Measurements from ENCODE around the gene SS18.

Gene SS18

DNA sequence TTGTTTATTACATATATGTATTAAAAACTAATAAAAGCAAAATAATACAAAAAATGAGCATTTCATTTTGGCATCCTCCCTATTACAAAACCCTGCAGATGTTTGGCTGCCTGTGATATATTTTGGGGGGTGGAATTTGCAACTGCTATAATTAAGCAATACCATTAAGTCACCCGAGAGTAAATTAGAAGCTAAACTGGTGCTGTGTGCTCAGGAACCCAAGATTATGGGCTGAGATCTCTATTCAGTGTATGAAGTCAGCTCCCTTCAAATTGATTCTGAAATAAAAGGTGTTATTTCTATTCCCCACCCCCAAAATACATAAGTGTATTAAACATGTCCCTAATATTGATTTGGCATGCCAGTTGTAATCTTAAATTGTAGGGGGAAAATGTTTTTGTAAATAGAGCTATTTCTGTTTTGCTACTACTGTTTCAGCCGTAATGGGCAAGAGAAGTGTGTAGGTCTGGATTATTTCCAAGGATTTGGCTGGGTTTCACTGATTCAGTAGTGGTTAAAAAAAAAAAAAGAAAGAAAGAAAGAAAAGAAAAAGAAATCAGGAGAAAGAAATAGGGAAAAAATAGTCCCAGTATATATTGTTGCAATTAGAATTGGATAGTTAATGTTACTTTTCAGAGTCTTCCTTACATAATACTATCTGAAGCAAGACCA lies 110.9 kb downstream of the SS18 start:
- H3K4me1 ChIP-seq (ENCODE audit: insufficient read depth, low read length, severe bottlenecking): no peaks in the 10 kb centered on the region

DNA sequence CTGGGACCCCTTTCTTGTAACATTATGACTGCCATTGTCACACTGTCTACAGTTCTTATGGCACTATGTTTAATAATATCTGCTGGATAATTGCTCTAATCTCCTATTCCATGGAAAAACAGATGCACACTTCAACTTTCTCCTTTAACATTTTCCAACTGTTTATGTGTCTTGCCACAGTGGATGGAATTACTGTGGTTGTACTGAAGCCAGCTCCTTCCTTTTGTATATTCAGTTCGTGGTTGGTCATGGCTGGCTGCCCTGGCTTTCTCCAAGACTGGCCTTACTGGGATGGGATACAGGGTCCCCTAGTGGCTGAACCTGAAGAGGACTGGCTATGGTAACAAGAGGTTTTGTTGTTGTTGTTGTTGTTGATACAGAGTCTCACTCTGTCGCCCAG lies 113.9 kb downstream of the SS18 start:
- TF ChIP-seq EZH2 (IDR thresholded peaks at IDR 0.05; ENCODE audit: borderline replicate concordance, low read length): no peak
- TF ChIP-seq, protein P1, sequence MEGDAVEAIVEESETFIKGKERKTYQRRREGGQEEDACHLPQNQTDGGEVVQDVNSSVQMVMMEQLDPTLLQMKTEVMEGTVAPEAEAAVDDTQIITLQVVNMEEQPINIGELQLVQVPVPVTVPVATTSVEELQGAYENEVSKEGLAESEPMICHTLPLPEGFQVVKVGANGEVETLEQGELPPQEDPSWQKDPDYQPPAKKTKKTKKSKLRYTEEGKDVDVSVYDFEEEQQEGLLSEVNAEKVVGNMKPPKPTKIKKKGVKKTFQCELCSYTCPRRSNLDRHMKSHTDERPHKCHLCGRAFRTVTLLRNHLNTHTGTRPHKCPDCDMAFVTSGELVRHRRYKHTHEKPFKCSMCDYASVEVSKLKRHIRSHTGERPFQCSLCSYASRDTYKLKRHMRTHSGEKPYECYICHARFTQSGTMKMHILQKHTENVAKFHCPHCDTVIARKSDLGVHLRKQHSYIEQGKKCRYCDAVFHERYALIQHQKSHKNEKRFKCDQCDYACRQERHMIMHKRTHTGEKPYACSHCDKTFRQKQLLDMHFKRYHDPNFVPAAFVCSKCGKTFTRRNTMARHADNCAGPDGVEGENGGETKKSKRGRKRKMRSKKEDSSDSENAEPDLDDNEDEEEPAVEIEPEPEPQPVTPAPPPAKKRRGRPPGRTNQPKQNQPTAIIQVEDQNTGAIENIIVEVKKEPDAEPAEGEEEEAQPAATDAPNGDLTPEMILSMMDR (IDR thresholded peaks at IDR 0.05; ENCODE audit: low read length): no peak
- no peak overlapping the region for H3K9ac ChIP-seq (ENCODE audit: low read length)
- H3K27ac ChIP-seq (ENCODE audit: low read depth, low read length, poor library complexity, severe bottlenecking): no peak overlapping the region
- no peak overlapping the region for H2AFZ ChIP-seq (ENCODE audit: low read length)
- no peaks in the 10 kb centered on the region for H4K20me1 ChIP-seq (ENCODE audit: insufficient read depth, low read length)
- H3K4me3 ChIP-seq (ENCODE audit: low read depth, low read length, poor library complexity, severe bottlenecking): no peak overlapping the region
- no peaks in the 10 kb centered on the region for H3K79me2 ChIP-seq (ENCODE audit: insufficient read depth, low read length)
- no peaks in the 10 kb centered on the region for H3K4me1 ChIP-seq (ENCODE audit: insufficient read depth, low read length, severe bottlenecking)
- H3K27me3 ChIP-seq (ENCODE audit: insufficient read depth, low read length): no peaks in the 10 kb centered on the region; the same call in 1 of the 2 replicates
- H3F3A ChIP-seq (ENCODE audit: insufficient read depth, low read length): no peaks in the 10 kb centered on the region
- H3K9me3 ChIP-seq (ENCODE audit: low read length): no peaks in the 10 kb centered on the region
- no peaks in the 10 kb centered on the region; the same call in 1 of the 2 replicates for H3K36me3 ChIP-seq (ENCODE audit: insufficient read depth, low read length)
- no peak overlapping the region for H3K4me2 ChIP-seq (ENCODE audit: low read length)
- no peaks in the 10 kb centered on the region for H3K9me2 ChIP-seq (ENCODE audit: low read depth, low read length)

More for the DNA sequence above, 110.9 kb downstream of the SS18 start:
- Histone ChIP-seq H3K9me2 (ENCODE audit: low read depth, low read length) (no peaks in the 10 kb centered on the region), H3K27ac (ENCODE audit: low read depth, low read length, poor library complexity, severe bottlenecking) (no peak overlapping the region), H3F3A (ENCODE audit: insufficient read depth, low read length) (no peaks in the 10 kb centered on the region), H3K9ac (ENCODE audit: low read length) (no peak overlapping the region), H3K27me3 (ENCODE audit: insufficient read depth, low read length) (no peaks in the 10 kb centered on the region; the same call in 1 of the 2 replicates), H3K36me3 (ENCODE audit: insufficient read depth, low read length) (no peaks in the 10 kb centered on the region; the same call in 1 of the 2 replicates), H3K4me3 (ENCODE audit: low read depth, low read length, poor library complexity, severe bottlenecking) (no peak overlapping the region), H3K79me2 (ENCODE audit: insufficient read depth, low read length) (no peaks in the 10 kb centered on the region), H3K4me2 (ENCODE audit: low read length) (no peak overlapping the region), H4K20me1 (ENCODE audit: insufficient read depth, low read length) (no peaks in the 10 kb centered on the region), H3K9me3 (ENCODE audit: low read length) (no peaks in the 10 kb centered on the region), H2AFZ (ENCODE audit: low read length) (no peak overlapping the region)
- no peak for TF ChIP-seq EZH2 (IDR thresholded peaks at IDR 0.05; ENCODE audit: borderline replicate concordance, low read length)
- TF ChIP-seq, protein P1 (IDR thresholded peaks at IDR 0.05; ENCODE audit: low read length): no peak

DNA sequence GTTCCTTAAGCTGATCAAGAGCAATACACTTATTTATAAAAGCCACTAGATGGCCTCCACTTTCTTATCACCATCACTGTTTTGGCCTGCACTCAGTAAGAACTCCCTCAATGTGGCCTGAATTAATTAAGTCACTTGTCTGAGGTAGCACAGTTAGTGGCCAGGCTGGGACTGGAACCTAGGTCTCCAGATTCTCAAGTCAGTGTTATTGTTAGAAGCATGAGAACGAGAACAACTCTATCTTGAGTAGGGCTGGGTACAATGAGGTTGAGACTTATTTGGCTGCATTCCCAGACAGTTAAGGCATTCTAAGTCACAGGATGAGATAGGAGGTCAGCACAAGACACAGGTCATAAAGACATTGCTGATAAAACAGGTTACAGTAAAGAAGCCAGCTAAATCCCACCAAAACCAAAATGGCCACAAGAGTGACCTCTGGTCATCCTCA lies 115.8 kb downstream of the SS18 start:
- TF ChIP-seq, protein P1 (IDR thresholded peaks at IDR 0.05; ENCODE audit: low read length): peak; percentile 31; the same call in 1 of the 2 replicates
- no peak for TF ChIP-seq EZH2 (IDR thresholded peaks at IDR 0.05; ENCODE audit: borderline replicate concordance, low read length)
- H2AFZ ChIP-seq (ENCODE audit: low read length): no peak overlapping the region
- H3K4me2 ChIP-seq (ENCODE audit: low read length): no peak overlapping the region
- H3K4me1 ChIP-seq (ENCODE audit: insufficient read depth, low read length, severe bottlenecking): no peaks in the 10 kb centered on the region
- H3K9ac ChIP-seq (ENCODE audit: low read length): no peak overlapping the region
- H3K9me2 ChIP-seq (ENCODE audit: low read depth, low read length): no peaks in the 10 kb centered on the region
- no peaks in the 10 kb centered on the region for H3F3A ChIP-seq (ENCODE audit: insufficient read depth, low read length)
- H3K4me3 ChIP-seq (ENCODE audit: low read depth, low read length, poor library complexity, severe bottlenecking): no peak overlapping the region
- no peaks in the 10 kb centered on the region for H4K20me1 ChIP-seq (ENCODE audit: insufficient read depth, low read length)
- no peaks in the 10 kb centered on the region; the same call in 1 of the 2 replicates for H3K36me3 ChIP-seq (ENCODE audit: insufficient read depth, low read length)
- no peaks in the 10 kb centered on the region for H3K27me3 ChIP-seq (ENCODE audit: insufficient read depth, low read length)
- H3K9me3 ChIP-seq (ENCODE audit: low read length): no peaks in the 10 kb centered on the region
- no peak overlapping the region for H3K27ac ChIP-seq (ENCODE audit: low read depth, low read length, poor library complexity, severe bottlenecking)
- H3K79me2 ChIP-seq (ENCODE audit: insufficient read depth, low read length): no peaks in the 10 kb centered on the region
